Hindlimb muscle (tissue), 1 donor: ENCODE results near the gene ZNF121. TPM values are rescaled to one million over a fixed set of nuclear protein-coding genes. Genes with fewer than 3 reads are reported as not detected.

ENCODE experiments used
- DNase-seq: peaks from one replicate; pipeline ENCODE4 v3.0.0-alpha.2; 2013
- polyA plus RNA-seq: library from polyadenylated mRNA; unstranded; fragments of 120-200 nt; gene quantifications from one replicate; pipeline ENCODE4 v1.2.1, GENCODE V29; 2013; ENCODE audit not compliant: insufficient read length

ZNF121 gene
- polyA plus RNA-seq, 1 donor: 9.5 TPM

DNA sequence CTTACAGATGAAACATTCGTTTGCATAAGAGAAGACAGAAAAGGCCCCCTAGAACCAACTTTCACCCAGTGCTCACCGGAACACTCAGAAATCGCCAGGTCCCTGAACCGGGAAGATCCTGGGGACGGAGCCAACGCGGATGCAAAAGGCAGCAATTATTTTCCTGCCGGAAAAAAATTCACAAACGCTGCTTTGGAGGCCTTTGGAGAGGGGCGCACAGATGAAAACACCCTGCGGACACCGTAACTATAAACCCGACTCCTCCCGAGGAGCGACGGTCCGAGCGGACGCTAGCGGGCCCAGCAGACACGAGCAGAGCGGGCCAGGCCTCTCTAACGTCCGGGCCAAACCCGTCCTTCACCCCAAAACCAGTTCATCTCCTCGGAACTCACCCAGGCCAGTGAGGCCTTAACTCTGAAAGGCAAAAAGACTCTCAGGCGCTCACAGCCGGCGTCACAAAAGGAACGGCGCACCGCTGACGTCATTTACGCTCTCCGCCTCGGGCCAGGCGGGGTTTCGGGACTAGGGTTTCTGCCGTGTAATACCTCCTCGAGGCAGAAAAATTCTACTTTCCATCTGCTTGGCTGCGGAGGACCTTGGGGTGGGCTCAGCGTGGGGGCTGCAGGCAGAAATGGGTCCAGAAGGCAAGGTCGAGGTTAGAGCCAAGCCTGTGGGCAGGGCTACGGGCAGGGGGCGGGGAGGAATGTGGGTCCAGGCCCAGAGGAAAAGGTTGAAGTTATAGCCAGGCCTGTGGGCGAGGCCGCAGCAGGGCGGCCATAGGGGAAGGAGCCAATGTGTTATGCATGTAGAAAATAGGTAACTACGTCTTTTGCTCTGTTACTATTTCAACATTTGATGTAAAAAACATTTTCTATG is 45.9 kb downstream of the ZNF121 start, which contains the start of gene ZNF426:
Gene ZNF426, minus strand, starts transcription at position 463 of the 876 bp plus-strand sequence. CDS start 2,413 bp downstream, outside the sequence.
- DNase-seq: peak; percentile 93

DNA sequence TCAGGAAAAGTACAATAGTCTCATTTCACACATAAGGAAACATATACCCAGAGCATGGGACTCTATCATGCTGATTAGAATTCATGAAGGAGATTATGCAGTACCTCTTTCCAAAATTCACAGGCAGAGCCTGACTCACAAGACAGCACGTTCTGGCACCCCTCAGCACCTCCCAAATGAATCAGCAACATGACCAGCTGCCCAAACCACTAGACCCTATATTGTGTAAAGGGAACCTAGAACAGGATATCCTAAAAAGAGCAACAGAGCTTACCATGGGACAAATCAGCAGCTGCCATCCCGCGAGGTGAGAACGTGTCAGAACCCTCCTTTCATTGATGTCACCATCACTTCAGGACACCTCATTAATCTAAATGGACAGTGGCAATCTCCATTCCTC is 48.4 kb downstream of the ZNF121 start:
- DNase-seq: no peak

DNA sequence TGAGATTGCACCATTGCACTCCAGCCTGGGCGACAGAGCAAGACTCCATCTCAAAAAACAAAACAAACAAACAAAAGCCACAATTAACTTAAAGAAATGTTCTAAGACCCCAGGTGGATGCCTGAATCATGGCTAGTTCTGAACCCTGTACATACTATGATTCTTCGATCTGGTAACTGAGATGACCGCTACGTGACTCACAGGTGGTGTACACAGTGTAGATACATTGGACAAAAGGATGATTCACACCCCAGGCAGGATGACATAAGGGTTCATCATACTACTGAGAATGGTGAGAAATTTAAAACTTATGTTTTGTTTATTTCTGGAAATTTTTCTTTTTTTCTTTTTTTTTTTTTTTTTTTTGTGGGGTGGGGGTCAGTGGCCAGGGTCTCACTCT is 52.4 kb downstream of the ZNF121 start:
- DNase-seq: no peak

DNA sequence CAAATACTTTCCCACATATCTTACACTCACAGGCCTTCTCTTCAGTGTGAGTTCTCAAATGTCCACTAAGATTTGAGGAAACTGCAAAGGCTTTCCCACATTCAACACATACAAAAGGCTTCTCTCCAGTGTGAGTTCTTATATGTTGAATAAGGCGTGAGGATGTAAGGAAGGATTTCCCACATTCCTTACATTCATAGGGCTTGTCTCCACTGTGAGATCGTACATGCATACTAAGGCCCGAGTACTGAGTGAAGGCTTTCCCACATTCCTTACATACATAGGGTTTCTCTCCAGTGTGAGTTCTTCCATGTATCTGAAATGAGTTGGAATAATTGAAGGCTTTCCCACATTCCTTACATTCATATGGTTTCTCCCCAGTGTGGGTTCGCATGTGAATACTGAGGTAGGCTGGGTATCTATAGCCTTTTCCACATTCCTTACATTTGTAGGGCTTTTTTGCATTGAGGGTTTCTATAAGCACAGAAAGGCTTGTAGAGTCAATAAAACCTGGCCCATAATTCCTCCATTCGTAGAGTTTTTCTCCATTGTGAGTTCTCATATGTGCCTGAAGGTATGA is 55.5 kb downstream of the ZNF121 start:
- DNase-seq: no peak

DNA sequence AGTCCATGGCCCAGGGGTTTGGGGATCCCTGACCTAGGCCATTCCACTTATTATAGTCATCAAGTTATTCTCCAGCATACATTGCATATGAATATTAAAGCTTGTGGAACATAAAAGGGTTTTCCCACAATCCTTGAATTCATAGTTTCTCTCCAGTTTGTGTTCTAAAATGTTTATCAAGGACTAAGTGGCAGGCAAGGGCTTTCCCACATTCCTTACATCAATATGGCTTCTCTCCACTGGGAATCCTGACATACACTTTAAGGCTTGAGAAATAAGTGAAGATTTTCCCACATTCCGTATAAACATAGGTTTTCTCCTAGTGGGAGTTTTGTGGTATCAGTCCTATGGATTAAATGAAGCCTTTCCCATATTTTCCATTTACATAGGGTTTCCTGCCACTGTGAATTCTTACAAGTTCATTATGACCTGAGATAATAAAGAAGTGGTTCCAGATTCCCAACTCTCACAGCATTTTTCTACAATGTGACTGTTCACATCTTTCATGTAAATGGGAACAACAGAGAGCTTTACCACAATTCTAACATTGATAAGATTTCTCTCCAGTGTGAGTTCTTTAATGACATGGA is 60.3 kb downstream of the ZNF121 start:
- DNase-seq: no peak

Other genes with a start within 250 kb of the ZNF121 start
- gene ZNF177, start 221.5 kb downstream of the ZNF121 start, polyA plus RNA-seq: 6.0 TPM
- gene ZNF266, start 148.9 kb downstream of the ZNF121 start, polyA plus RNA-seq: 22.5 TPM
- gene ZNF560, start 85.9 kb downstream of the ZNF121 start, polyA plus RNA-seq: 0.53 TPM
- gene ZNF426, start 45.9 kb downstream of the ZNF121 start, polyA plus RNA-seq: 10.5 TPM
- 34.1 TPM for gene ZNF561, start 36.7 kb upstream of the ZNF121 start, polyA plus RNA-seq
- 19.1 TPM for gene ZNF562, start 90.6 kb upstream of the ZNF121 start, polyA plus RNA-seq
- 11.0 TPM for gene ZNF846, start 184.2 kb upstream of the ZNF121 start, polyA plus RNA-seq
- gene FBXL12, start 234.6 kb upstream of the ZNF121 start, polyA plus RNA-seq: 34.5 TPM
- 144 TPM for gene UBL5, start 243.4 kb upstream of the ZNF121 start, polyA plus RNA-seq